Measurements from ENCODE around the gene OPN1LW. TPM values are rescaled to one million over a fixed set of nuclear protein-coding genes. Genes with fewer than 3 reads are reported as not detected.
A peak's percentile ranks its signal among the peaks of the same experiment; 100 is the strongest.

The OPN1LW gene
- total and polyA plus RNA-seq, 2 of the 8 experiments (the other 6 are each of a cell fraction or from before 2014, with no cell fraction given): not detected

DNA sequence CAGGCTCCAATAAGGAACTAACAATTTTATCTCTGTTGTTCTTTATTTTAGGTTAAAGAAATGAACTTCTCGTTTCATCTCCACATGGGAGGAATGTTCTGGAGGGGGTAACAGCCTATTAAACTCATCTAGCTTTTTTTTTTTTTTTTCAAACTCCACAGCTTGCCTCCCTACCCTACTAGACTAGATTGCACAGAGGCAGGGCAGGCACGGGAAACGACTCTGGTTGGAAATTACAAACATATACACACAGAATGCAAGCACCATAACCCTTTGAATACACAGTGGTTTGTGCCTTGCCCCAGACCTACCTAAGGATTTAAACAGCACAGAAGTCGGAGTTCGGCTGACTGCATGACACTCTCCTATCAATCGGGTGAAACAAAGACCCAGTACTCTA, 49.2 kb upstream of the OPN1LW start:
- H3K36me3 ChIP-seq (ENCODE audit: control insufficient read depth in 2 of 4, insufficient read depth in 4 of 4, low read length in 3 of 4): peaks cover 0 to 4% (median 0%) of the 10 kb centered on the region in 4 experiments; a peak in 3 of 8 replicates

More for the DNA sequence above, 49.2 kb upstream of the OPN1LW start:
- Histone ChIP-seq H3K79me2 (ENCODE audit: control insufficient read depth in 1 of 2, insufficient read depth in 2 of 2, low read length in 2 of 2) (peaks cover 11 to 66% of the 10 kb centered on the region in 2 experiments), H2BK20ac (ENCODE audit: low read length) (no peak overlapping the region), H3K27ac (ENCODE audit: low read depth, low read length) (no peak overlapping the region), H3K9ac (replicated peaks in 1 of 4; ENCODE audit: extremely low read depth in 1 of 4, low read depth in 3 of 4, low read length in 3 of 4) (no peak overlapping the region), H4K20me1 (replicated peaks in 1 of 2; ENCODE audit: control insufficient read depth in 1 of 2, insufficient read depth in 2 of 2, low read length in 2 of 2) (peaks cover 7 to 18% of the 10 kb centered on the region in 2 experiments), H3K9me3 (ENCODE audit: insufficient read depth in 2 of 2, low read depth in 1 of 2, low read length in 1 of 2) (no peaks in the 10 kb centered on the region), H2BK120ac (replicated peaks; ENCODE audit: low read depth, low read length) (no peak overlapping the region), H3K23me2 (ENCODE audit: low read depth, low read length) (peaks cover 7% of the 10 kb centered on the region; the same call in 1 of the 2 replicates), H3K4ac (replicated peaks; ENCODE audit: insufficient read length, low read depth, low read length) (no peak overlapping the region), H2AK5ac (ENCODE audit: low read depth, low read length) (no peak overlapping the region), H3K56ac (replicated peaks; ENCODE audit: insufficient read length, low read depth, low read length) (no peak overlapping the region), H2BK12ac (ENCODE audit: low read depth, low read length) (no peak overlapping the region), H3K14ac (ENCODE audit: insufficient read length) (no peak overlapping the region), H4K8ac (ENCODE audit: extremely low read depth, insufficient read depth, low read length) (no peak overlapping the region), H3K27me3 (replicated peaks in 1 of 4; ENCODE audit: control insufficient read depth in 3 of 4, extremely low read depth in 1 of 4, insufficient read depth in 3 of 4, low read length in 3 of 4) (no peaks in the 10 kb centered on the region), H3K4me2 (ENCODE audit: insufficient read depth in 1 of 2, low read depth in 2 of 2, low read length in 2 of 2) (peak overlapping the region; percentile 68 to 98), H2BK15ac (ENCODE audit: low read length) (no peak overlapping the region), H3K4me3 (ENCODE audit: extremely low read depth in 1 of 4, insufficient read depth in 2 of 4, low read depth in 3 of 4, low read length in 4 of 4) (peak overlapping the region in 1 of 4 experiments; percentile 92; a peak in 2 of 8 replicates), H3K4me1 (replicated peaks in 1 of 4; ENCODE audit: control insufficient read depth in 3 of 4, insufficient read depth in 4 of 4, low read length in 3 of 4) (peaks cover 2 to 28% (median 8%) of the 10 kb centered on the region in 4 experiments; a peak in 6 of 7 replicates), H4K91ac (replicated peaks; ENCODE audit: insufficient read length, low read length) (no peak overlapping the region), H3K23ac (ENCODE audit: insufficient read length) (no peak overlapping the region), H3K79me1 (ENCODE audit: low read depth, low read length) (peaks cover 3% of the 10 kb centered on the region), H2AFZ (ENCODE audit: low read length) (no peak overlapping the region), H4K5ac (ENCODE audit: insufficient read length, low read depth, low read length) (no peak overlapping the region), H2BK5ac (ENCODE audit: low read depth, low read length) (no peak overlapping the region), H3K18ac (ENCODE audit: extremely low read depth, low read length) (no peak overlapping the region; the same call in 1 of the 2 replicates)
- WGBS, 2 experiments (ENCODE audit: extremely low coverage in 1 of 2, insufficient coverage in 1 of 2, insufficient read length in 1 of 2, insufficient replicate concordance in 2 of 2, low coverage in 1 of 2, low lambda C conversion rate in 2 of 2, missing lambda C conversion rate in 1 of 2): 67% methylated on average over 2 of the region's 6 CpGs; no CpG with 5 or more reads in 1 of the 2 experiments
- FAIRE-seq (no peak), DNase-seq (ENCODE audit: low read depth in 1 of 2, low spot score in 2 of 2) (no peak)
- TF ChIP-seq BACH1 (IDR thresholded peaks at IDR 0.05; ENCODE audit: low read length) (no peak), RBBP5 (IDR thresholded peaks at IDR 0.05; ENCODE audit: borderline replicate concordance, low read depth, low read length) (no peak)
- ChIA-PET POLR2A (ENCODE audit: partially characterized antibody) (interaction anchor here (0.7 to 1.9 kb wide), 3 partner anchors 83 to 124 kb away, joined by 3 to 5 read pairs (median 4); partner anchors contain the start of genes HCFC1 and TMEM187), CTCF (ENCODE audit: partially characterized antibody) (no interaction called here)

Data from H1 (cell line).